ENCODE results near the gene SLC13A2. TPM values are rescaled to one million over a fixed set of nuclear protein-coding genes. Genes with fewer than 3 reads are reported as not detected.
A peak's percentile ranks its signal among the peaks of the same experiment; 100 is the strongest.

Gene SLC13A2
- total RNA-seq, 1 experiment from 2014 or later: not detected

- Histone ChIP-seq H3K4me2 (ENCODE audit: insufficient read depth, insufficient read length, low read length) (no peak overlapping the region), H2BK12ac (ENCODE audit: insufficient read length, low read depth, low read length) (no peak overlapping the region), H3K56ac (ENCODE audit: insufficient read length, low read depth, low read length) (no peak overlapping the region), H4K5ac (ENCODE audit: insufficient read length, low read depth, low read length) (no peak overlapping the region), H3K79me1 (ENCODE audit: insufficient read depth, low read depth, low read length, poor library complexity, severe bottlenecking) (no peaks in the 10 kb centered on the region), H4K20me1 (ENCODE audit: control insufficient read depth, insufficient read depth, insufficient read length) (no peaks in the 10 kb centered on the region), H3K79me2 (ENCODE audit: insufficient read depth, low read length) (no peaks in the 10 kb centered on the region; the same call in 1 of the 2 replicates), H3K23ac (ENCODE audit: insufficient read length, low read depth, low read length) (no peak overlapping the region), H2AK5ac (ENCODE audit: insufficient read length, low read length) (no peak overlapping the region), H2AFZ (ENCODE audit: low read length) (no peak overlapping the region), H3K23me2 (ENCODE audit: insufficient read length, low read depth, low read length, poor library complexity, severe bottlenecking) (peaks cover 5% of the 10 kb centered on the region), H3K27ac (ENCODE audit: insufficient read length, low read depth, low read length) (no peak overlapping the region), H2BK5ac (ENCODE audit: insufficient read length, low read length) (no peak overlapping the region), H3K9me3 (ENCODE audit: control insufficient read depth, low read depth, low read length) (no peaks in the 10 kb centered on the region), H3K9ac (ENCODE audit: extremely low read depth, insufficient read length, low read length) (no peak overlapping the region), H4K91ac (ENCODE audit: insufficient read length, low read depth, low read length) (no peak overlapping the region), H3K4me1 (ENCODE audit: insufficient read depth, low read length) (peaks cover 8% of the 10 kb centered on the region; the same call in 1 of the 2 replicates), H2BK15ac (ENCODE audit: low read depth, low read length) (no peak overlapping the region), H3K4ac (ENCODE audit: low read depth, low read length) (no peak overlapping the region), H3K27me3 (ENCODE audit: insufficient read depth, low read length) (no peaks in the 10 kb centered on the region), H2BK120ac (ENCODE audit: low read depth, low read length, poor library complexity, severe bottlenecking) (no peak overlapping the region), H3T11ph (ENCODE audit: low read length) (no peak overlapping the region), H3K18ac (ENCODE audit: insufficient read length, low read depth, low read length) (no peak overlapping the region), H2BK20ac (ENCODE audit: low read depth, low read length, poor library complexity, severe bottlenecking) (no peak overlapping the region), H3K14ac (ENCODE audit: insufficient read depth, low read length) (no peak overlapping the region), H4K8ac (replicated peaks; ENCODE audit: insufficient read length, low read depth, low read length) (no peak overlapping the region)
- Mint-ChIP-seq H3K4me1 (peaks cover 35 to 63% of the 10 kb centered on the region in 2 experiments), H3K27me3 (ENCODE audit: low read depth) (peaks cover 4% of the 10 kb centered on the region; the same call in 1 of the 2 replicates), H3K4me3 (no peak overlapping the region), H3K27ac (0 out of 7 replicates have a peak overlapping the region, but pooled peaks of 1 of the 3 experiments have one; percentile 75), H3K9me3 (no peaks in the 10 kb centered on the region), H3K36me3 (ENCODE audit: insufficient read depth in 1 of 3, low read depth in 3 of 3) (peaks cover 2 to 6% (median 3%) of the 10 kb centered on the region in 3 experiments; a peak in 4 of 7 replicates)
- no peak for TF ChIP-seq CTCF (conservative IDR thresholded peaks at IDR 0.05)
- DNase-seq: no peak
- WGBS (ENCODE audit: extremely low coverage, insufficient read length, low lambda C conversion rate): no CpG with 5 or more reads among the region's 14 CpGs
These were observed 73.7 kb downstream of the SLC13A2 start for GRCh38 chr17:28547096-28547622.

Other genes with a start within 250 kb of the SLC13A2 start
- gene TMEM97, start 154.4 kb upstream of the SLC13A2 start, total RNA-seq (2021): 116 and 121 TPM in 2 replicates
- gene IFT20, start 138.2 kb upstream of the SLC13A2 start, total RNA-seq (2021): 20.5 and 21.0 TPM in 2 replicates
- 18.4 and 21.8 TPM in 2 replicates for gene TNFAIP1, start 137.9 kb upstream of the SLC13A2 start, total RNA-seq (2021)
- gene POLDIP2, start 116.1 kb upstream of the SLC13A2 start, total RNA-seq (2021): 82.8 and 83.3 TPM in 2 replicates
- gene SEBOX, start 108.4 kb upstream of the SLC13A2 start, total RNA-seq (2021): not detected in 2 replicates
- 0.13 TPM in 1 of 2 replicates, not detected in the other for gene VTN, start 103.3 kb upstream of the SLC13A2 start, total RNA-seq (2021)
- gene SARM1, start 102.0 kb upstream of the SLC13A2 start, total RNA-seq (2021): 5.1 and 5.4 TPM in 2 replicates
- 8.7 and 9.1 TPM in 2 replicates for gene SLC46A1, start 67.4 kb upstream of the SLC13A2 start, total RNA-seq (2021)
- not detected in 2 replicates for gene FOXN1, start 32.7 kb downstream of the SLC13A2 start, total RNA-seq (2021)
- gene UNC119, start 79.0 kb downstream of the SLC13A2 start, total RNA-seq (2021): 36.9 and 38.3 TPM in 2 replicates
- gene PIGS, start 97.9 kb downstream of the SLC13A2 start, total RNA-seq (2021): 40.3 and 45.8 TPM in 2 replicates
- 53.2 and 58.0 TPM in 2 replicates for gene ALDOC, start 103.3 kb downstream of the SLC13A2 start, total RNA-seq (2021)
- gene SPAG5, start 125.4 kb downstream of the SLC13A2 start, total RNA-seq (2021): 114 and 122 TPM in 2 replicates
- 25.2 and 25.8 TPM in 2 replicates for gene RSKR, start 140.5 kb downstream of the SLC13A2 start, total RNA-seq (2021)
- 137 and 142 TPM in 2 replicates for gene BLTP2, start 171.5 kb downstream of the SLC13A2 start, total RNA-seq (2021)
- 40.2 TPM in 2 replicates for gene SDF2, start 188.3 kb downstream of the SLC13A2 start, total RNA-seq (2021)
- gene SUPT6H, start 188.6 kb downstream of the SLC13A2 start, total RNA-seq (2021): 78.5 and 85.8 TPM in 2 replicates
- 14.2 and 15.0 TPM in 2 replicates for gene PROCA1, start 238.2 kb downstream of the SLC13A2 start, total RNA-seq (2021)
- gene RAB34, start 244.2 kb downstream of the SLC13A2 start, total RNA-seq (2021): 189 and 190 TPM in 2 replicates
- 2,008 and 2,053 TPM in 2 replicates for gene RPL23A, start 246.3 kb downstream of the SLC13A2 start, total RNA-seq (2021)